HG02943 (cell line): ENCODE results near the gene PLVAP.
"Not testable (repeated sequence)": the region's sequence is repeated elsewhere in the genome, so short reads cannot be mapped to it uniquely, and the experiment has no call there.

Experiments
- ATAC-seq: cut with Tn5 transposase; IDR thresholded peaks from one replicate; pipeline ENCODE4 v1.9.1; 2021; ENCODE audit warnings: mild to moderate bottlenecking, low read depth, moderate library complexity; ENCODE audit not compliant: unreplicated experiment

The PLVAP gene

DNA sequence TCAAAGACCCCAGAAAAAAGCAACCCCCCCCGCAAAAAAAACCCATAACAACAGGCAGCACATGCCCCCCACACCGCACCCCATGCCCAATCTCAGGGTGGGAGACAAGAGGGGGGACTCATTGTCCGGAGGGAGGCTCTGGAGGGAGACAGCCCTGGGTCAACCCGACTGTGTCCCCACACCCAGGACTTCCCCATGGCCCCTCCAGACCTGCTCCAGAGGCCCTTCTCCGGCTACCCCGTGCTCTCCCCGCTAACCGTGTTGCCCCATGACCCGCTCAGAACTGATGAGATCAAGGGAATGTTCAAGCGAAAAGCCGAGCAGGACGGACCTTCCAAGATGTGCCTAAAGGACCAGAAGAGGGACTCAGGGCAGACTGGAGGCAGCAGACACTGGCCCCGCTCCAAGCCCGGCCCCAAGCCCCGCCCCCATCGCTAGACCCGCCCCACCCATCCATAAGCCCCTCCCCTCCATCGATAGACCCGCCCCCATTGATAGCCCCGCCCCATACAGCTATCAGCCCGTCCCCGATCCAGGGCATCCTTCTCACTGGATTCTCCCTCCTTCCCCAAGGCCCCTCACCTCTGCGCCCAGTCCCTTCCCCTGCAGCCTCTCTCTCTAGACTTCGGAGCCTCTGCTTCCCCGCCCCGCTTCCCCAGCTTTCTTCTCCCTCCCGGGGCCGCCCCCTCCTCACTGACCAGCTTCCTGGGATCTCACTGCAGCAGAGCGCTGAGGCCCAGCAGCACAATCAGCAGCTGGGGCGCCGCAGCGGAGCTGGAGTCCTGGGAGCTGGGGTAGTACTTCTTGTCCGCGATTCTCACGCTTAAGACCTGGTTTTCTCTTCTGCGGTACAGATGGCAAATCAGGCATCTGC is 26.1 kb upstream of the PLVAP start:
- ATAC-seq: no peak

DNA sequence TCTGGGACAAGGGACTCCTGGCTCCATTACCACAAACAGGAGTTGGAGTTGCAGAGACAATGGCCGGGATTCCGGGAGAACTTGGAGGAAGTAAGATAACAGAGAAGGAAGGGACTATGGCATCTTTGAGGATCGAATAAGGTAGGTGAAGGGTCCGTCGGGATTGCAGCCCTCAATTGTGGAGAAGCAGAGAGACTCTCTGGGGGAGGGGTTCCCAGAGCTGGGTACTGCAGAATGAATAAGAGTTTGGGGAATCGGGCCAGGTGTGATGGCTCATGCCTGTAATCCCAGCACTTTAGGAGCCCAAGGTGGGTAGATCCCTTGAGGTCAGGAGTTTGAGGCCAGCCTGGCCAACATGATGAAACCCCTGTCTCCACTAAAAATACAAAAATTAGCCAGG is 24.5 kb upstream of the PLVAP start:
- no peak for ATAC-seq

DNA sequence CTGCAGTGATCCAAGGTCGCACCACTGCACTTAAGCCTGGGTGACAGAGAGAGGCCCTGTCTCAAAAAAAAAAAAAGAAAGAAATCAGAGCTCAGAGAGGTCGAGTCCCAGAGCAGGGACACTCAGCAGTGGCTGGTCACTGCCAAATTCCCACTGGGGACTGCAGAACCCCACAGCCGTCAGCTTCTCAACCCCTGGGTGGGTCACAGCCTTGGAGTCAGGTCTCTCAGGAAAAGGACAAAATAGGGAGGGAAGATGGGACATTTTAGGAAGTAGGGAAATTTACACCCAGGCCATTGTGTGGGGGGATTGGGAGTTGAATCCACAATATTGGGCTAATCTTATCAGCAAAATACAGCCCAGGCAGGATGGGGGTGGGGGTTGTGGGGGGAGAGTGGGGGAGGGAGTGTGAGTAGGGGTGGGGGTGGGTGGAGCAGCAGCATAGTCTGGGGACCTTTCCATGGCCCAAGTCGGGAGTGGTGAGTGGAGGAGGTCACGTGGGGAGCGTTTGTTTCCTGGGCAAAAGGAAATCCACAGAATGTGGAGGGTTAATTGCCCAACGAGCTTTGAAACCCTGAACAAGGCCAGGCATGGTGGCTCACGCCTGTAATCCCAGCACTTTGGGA is 21.9 kb upstream of the PLVAP start:
- no peak for ATAC-seq

DNA sequence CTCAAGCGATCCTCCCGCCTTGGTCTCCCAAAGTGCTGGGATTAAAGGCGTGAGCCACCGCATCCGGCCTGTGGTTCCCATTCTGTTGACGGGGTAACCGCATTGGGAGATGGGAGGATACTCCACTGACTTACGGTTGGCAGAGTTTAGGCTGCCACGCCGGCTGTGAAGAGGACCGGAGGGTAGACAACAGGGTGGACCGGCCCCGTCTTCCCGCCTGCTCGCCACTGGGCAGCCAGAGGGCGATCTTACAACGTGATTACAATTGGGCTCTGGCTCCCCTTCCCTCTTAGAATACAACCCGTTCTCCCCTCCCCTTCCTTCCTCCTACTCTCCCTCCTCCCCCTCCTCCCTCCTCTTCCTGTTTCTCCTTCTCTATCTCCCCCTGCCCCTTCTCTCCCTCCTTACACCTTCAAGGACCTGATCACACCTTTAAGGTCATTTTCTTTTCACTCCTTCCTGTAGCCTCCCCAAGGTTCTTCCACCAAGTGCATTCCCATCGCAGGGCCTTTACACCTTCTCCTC is 17.8 kb upstream of the PLVAP start:
- ATAC-seq: no peak

DNA sequence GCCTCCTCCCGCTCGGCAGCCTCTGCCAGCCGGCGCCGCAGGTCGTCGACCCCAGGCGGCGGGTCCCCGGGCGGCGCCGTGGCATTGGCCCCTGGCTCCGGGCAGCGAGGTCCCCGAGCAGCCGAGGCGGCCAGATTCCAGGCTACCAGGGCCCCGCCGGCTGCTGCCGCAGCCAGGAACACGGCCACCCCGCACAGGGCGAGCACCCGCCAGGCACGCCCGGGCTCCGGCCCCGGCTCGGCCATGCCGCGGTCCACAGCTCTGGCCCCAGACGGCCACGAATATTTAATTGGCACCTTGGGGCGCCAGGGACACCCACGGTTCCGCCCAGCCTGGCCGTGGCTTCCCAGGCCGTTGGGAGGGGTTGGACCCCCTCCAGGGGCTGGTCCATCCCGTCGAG is 16.8 kb upstream of the PLVAP start, which contains the start of gene CCDC194:
CCDC194 (minus strand) TSS at position 283 of the 400 bp plus-strand sequence; CDS start at position 245, 38 bp downstream.
- no peak for ATAC-seq

DNA sequence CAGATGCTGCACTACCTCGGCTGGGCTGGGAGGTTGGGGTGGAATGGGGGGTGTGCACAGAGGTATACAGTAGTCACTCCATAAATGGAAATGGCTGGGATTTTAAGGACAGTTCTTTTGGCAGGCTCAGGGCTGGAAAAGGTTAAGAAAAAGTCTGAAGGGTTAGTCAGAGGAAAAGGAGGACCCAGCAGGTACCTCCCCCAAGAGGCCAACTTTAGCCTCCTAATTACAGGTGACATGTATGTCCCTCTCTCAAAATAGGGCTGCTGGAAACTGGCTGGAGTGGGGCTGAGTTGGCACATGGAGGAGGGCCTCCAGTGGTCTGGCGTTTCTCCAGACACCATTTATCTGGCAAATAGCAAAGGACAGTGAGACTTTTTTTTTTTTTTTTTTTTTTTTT is 15.9 kb upstream of the PLVAP start:
- no peak for ATAC-seq

DNA sequence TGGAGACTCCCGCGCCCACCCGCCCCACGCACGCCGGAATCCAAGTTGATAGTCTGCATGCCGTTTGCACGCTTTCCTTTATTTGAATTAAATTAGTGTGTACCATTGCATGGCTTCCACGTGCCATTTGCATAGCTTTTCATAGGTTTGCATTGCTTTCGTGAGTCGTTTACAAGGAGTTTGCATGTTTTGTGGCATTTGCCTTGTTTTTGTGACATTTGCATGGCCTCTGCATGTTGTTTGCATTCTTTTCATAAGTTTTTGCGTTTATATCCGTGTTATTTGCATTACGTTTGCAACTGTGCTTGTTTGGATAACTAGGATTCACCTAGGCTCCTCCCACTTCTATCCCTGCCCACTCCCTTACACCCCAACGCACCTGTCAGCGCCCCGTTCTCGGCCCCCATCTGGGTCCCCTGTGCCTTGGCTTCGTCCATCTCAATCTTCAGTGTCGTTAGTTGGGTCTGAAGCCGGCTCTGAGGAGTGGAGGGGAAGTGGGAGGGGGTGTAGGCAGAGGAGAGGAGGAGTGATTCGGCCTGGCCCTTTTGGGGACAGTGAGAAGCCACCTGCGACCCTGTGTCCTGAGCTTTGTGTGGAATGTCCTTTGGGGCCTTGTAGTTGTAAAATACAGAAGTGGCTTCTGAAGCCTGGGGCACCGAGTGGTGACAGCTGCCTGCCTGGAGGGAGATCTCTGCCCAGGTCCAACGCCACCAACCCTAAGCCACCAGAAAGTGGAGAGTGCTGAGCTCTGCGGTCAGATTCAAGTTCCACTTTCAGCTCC is 14.4 kb upstream of the PLVAP start:
- ATAC-seq: no peak

DNA sequence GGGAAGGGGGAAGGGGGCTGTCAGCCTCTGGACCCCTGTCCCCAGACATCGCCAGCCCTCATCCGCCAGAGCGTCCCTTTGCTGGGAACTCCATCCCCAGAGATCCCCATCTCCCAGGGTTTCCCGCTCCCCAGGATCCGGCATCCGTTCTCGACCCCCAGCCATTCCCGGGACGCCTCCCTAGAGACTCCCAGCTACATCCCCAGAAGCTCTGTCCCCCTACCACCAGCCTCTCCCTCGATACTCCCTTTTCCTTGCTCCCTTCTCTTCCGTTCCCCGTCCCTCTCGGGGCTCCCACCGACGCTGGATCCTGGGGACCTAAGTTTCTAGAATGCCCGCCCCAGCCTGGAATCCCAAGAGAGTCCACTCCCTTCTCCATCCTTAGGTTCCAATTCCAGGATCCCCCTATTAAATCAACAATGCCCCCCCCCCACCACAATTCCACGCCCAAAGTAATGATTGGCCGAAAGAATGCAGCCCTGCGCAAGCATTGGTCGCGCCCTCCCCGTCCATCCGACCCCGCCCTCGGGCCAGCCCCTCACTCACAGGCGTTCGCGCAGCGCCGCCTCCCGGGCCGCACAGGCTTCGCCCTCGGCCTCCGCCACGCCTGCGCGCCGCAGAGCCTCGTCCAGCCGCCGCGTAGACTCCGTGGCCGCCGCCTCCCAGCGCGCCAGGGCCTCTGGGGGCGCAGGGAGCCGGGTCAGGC is 13.7 kb upstream of the PLVAP start:
- no peak for ATAC-seq

DNA sequence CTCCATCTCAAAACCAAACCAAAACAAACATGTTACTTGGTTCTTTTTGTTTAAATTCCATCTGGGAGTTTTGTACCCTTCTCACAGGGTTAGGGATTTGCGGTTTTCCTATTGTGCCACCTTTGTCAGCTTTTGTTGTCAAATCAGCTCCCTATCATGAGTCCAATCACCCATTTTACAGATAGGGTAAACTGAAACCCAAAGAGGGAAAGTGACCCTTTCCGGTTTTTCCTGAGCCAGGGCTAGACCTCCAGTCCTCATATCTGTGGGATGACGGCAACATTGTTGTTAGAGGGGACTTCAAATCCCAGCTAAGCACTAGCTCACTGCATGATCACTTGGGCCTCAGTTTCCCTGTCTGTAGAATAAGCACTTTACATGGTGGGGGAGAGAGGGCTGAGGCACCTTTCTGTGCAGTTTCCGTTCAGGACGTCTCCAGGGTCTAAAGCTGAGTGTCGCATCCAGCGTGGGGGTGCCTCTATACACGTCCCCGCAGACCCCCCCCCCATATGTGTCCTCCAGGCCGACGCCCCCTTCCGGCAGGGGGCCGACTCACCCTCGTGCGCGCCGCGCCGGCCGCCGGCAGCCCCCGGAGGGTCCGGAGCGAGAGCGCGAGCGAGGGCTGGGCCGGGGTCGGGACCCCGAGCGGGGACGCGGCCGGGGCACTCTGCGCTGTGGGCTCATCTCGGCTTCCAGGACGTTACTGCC is 13.0 kb upstream of the PLVAP start:
- no peak for ATAC-seq

DNA sequence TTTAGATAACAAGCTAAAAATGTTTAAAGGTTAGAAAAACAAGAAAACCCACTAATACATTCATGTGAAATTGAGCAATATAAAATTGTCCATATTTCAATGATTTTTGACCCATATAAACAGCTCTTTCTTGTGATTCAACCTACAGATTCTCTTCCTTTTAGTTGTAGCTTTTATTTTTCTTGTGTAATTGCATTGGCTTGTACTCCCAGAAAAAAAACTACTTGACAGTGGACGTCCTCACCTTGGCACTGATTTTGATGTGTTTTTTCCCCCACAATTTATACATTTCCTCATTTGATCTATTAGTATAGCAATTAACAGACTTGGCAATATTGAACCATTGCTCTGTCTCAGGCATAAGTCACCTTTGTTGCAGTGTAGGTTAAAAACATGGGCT is 12.1 kb upstream of the PLVAP start:
- ATAC-seq: no peak

DNA sequence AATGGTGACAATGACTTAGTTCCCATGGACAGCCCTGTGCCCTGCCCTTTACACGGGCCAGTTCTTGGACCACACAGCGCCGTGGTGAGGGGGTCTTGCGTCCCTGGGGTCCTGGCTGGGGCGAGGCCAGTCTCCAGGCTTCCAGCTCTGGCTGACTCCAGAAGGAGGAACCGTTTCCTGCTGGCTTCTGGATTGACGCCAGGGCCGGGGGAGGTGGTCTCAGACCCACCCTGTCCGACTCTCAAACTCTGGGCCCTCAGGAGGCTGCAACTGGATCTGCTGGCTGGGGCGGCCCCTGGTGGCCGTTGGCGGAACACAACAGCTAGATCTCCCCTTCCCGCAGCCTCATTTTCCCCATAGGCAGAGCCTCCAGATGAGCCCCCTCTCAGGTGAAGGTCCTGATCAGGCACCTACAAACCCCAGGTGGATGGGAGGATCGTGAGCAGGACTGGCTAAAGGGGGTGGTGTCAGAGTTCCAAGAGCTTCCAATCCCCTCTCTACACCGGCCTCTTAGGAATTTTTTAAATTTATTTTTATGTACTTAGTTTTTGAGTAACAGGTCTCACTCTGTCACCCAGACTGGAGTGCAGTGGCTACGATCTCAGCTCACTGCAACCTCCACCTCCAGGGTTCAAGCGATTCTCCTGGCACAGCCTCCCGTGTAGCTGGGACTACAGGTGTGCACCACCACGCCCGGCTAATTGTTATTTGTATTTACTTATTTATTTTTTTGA is 8.9 kb upstream of the PLVAP start:
- no peak for ATAC-seq

DNA sequence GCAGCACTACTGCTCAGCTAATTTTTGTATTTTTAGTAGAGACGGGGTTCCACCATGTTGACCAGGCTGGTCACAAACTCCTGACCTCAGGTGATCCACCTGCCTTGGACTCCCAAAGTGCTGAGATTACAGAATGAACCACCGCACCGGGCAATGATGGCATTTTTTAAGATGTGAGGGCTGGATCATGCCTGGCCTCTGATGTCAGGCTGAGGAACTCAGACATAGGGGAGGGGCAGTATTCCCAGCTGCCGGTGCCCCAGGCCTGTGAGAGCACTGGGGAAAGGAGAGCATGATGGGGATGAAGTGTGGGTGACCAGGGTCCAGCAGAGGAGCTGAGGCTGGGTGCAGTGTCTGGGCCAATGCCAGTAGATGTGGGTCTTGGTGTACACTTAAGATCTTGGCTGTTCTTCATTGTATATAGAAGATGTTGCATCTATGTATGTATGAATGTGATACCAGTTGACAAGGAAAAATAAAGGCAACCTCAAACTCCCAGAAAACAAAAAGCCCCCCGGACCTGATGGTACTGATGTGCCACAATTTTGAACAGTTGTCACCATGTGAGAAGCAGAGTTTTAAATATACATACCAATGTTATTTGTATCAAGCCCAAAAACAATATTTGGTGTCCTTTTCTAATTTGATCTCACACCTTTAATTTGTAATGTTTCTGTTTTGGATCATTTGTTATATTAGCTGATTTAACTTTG is 3.4 kb upstream of the PLVAP start:
- ATAC-seq: no peak

DNA sequence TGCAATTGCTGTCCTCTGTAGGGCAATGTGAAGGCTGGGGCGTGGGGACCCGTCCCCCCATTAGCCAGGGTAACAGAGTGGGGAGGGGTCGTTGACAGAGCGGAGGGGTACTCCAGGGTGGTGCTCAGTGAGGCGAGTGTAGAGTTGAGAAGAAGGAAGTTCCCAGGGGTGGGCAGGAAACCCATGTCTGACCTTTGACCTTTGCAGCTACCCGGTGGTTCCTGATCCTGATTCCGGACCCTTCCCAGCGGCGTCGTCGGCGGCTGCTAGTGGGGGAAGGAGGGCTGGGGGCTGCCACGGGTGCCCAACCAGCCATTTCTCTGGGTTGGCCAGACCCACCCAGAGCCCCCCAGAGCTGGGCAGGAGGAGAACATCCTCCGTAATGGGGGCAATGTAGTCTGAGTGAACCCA is 2.1 kb upstream of the PLVAP start:
- ATAC-seq: no peak

DNA sequence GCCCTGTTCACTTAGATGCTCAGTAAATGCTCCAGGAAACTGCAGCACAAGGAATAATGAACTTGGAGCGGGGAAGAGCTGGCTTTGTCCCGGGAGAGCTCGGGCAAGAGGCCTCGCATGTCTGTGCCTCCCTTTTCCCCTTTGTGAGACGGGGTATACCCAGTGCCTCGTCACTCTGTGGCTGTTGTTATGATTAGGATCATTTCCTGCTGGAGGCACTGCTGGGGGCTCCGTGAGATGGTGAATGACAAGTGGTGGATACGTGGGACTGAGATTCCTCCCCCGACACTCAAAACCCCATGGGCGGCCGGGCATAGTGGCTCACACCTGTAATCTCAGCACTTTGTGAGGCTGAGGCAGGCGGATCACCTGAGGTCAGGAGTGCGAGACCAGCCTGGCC is 1.1 kb upstream of the PLVAP start:
- ATAC-seq: no peak

DNA sequence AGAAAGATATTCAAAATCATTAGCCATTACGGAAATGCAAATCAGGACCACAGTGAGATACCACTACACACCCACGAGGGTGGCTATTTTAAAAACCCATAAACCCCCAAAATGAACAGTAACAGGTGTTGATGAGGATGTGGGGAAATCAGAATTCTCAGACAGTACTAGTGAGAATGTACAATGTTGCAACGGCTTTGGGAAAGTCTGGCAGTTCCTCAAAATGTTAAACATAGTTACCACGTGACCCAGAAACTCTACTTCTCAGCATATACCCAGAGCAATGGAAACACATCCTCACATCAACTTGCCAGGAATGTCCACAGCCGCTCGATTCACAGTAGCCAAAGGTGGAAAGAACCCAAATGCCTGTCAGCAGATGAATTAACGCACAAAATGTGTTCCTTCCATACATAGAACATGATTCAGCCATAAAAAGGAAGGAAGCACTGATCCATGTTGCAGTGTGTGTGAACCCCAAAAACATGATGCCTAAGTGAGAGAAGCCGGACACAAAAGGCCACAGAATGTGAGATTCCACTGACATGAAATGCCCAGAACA is 7.0 kb downstream of the PLVAP start:
- ATAC-seq: peak; percentile 67

DNA sequence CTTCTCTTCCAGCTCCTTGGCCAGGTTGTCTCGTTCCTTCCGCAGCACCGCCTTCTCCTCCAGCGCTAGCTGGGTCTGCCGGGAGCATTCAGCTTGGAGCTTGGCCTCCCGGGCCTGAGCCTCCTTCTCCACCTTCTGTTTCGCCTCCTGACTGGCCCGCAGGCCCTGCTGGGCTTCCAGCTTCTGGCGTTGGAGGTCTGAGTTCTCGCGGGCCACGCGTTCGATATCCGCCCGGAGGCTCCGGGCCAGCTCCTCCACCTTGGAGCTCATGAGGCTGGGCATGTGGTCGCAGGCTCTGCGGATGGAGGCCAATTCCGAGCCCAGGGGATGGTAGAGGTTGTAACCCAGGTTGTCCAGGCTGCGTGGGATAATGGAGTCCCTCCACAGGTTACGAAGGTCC is 11.8 kb downstream of the PLVAP start:
- no peak for ATAC-seq

DNA sequence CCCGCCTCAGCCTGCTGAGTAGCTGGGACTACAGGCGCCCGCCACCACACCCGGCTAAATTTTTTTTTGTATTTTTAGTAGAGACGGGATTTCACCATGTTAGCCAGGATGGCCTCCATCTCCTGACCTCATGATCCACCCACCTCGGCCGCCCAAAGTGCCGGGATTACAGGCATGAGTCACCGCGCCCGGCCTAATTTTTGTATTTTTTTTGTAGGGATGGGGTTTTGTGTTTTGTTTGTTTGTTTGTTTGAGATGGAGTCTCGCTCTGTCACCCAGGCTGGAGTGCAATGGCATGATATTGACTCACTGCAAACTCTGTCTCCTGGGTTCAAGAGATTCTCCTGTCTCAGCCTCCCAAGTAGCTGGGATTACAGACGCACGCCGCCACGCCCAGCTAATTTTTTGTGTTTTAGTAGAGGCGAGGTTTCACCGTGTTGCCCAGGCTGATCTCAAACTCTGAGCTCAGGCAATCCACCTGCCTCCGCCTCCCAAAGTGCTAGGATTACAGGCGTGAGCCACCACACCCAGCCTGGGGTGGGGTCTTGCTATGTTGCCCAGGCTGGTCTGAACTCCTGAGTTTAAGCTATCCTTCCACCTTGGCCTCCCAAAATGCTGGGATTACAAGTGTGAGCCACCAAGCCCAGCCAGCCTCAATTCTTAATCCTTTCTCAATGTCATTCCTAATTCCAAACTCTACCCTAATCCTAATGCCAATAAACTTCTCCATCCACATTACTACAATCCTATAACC is 13.1 kb downstream of the PLVAP start:
- not testable (repeated sequence) for ATAC-seq
